ENCODE measurements around the gene SRM.
"Not testable (repeated sequence)": the region's sequence is repeated elsewhere in the genome, so short reads cannot be mapped to it uniquely, and the experiment has no call there.

SRM gene

DNA sequence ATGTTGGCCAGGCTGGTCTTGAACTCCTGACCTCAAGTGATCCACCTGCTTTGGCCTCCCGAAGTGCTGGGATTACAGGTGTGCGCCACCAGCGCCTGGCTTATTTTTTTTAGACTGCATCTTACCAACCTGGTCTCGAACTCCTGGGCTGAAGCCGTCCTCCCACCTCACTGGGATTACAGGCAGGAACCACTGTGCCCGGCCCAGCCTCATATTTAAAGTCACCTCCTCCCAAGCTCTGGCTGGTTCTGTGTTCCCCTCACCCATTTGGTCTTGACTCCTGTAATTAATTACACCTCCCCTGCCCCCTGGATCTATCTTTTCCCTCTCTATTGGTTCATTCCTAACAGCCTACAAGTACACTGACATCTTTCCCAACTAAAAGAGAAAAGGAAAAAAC is 41.5 kb upstream of the SRM start:
- no peaks in the 10 kb centered on the region for H3K36me3 ChIP-seq (ENCODE audit: control insufficient read depth, insufficient read depth, low read length)
- H3K4me3 ChIP-seq (ENCODE audit: low read depth, low read length) = no peak overlapping the region
- no peak overlapping the region for H3K27ac ChIP-seq
- H3K4me1 ChIP-seq = peaks cover 4% of the 10 kb centered on the region
- TF ChIP-seq, protein P1, sequence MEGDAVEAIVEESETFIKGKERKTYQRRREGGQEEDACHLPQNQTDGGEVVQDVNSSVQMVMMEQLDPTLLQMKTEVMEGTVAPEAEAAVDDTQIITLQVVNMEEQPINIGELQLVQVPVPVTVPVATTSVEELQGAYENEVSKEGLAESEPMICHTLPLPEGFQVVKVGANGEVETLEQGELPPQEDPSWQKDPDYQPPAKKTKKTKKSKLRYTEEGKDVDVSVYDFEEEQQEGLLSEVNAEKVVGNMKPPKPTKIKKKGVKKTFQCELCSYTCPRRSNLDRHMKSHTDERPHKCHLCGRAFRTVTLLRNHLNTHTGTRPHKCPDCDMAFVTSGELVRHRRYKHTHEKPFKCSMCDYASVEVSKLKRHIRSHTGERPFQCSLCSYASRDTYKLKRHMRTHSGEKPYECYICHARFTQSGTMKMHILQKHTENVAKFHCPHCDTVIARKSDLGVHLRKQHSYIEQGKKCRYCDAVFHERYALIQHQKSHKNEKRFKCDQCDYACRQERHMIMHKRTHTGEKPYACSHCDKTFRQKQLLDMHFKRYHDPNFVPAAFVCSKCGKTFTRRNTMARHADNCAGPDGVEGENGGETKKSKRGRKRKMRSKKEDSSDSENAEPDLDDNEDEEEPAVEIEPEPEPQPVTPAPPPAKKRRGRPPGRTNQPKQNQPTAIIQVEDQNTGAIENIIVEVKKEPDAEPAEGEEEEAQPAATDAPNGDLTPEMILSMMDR (IDR thresholded peaks at IDR 0.05) = no peak
- no peaks in the 10 kb centered on the region for H3K9me3 ChIP-seq (ENCODE audit: control insufficient read depth, low read length)
- H3K79me2 ChIP-seq = peaks cover 2% of the 10 kb centered on the region
- no peak overlapping the region for H3K4me2 ChIP-seq (ENCODE audit: low read length)
- H3K27me3 ChIP-seq (ENCODE audit: control insufficient read depth, insufficient read depth, low read length) = no peaks in the 10 kb centered on the region
- no peak overlapping the region for H2AFZ ChIP-seq
- no peak overlapping the region for H3K9ac ChIP-seq

DNA sequence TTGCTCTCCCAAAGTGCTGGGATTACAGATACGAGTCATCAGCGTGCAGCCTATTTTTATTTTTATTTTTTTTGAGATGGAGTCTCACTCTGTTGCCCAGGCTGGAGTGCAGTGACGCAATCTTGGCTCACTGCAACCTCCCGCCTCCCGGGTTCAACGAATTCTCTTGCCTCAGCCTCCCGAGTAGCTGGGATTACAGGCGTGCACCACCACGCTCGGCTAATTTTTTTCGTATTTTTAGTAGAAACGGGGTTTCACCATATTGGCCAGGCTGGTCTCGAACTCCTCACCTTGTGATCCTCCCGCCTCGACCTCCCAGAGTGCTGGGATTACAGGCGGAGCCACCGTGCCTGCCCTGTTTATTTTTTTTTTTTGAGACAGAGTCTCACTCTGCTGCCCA is 41.0 kb upstream of the SRM start:
- H3K4me3 ChIP-seq (ENCODE audit: low read depth, low read length); H3K9ac ChIP-seq; H3K9me3 ChIP-seq (ENCODE audit: control insufficient read depth, low read length); H3K4me1 ChIP-seq; H3K4me2 ChIP-seq (ENCODE audit: low read length); H2AFZ ChIP-seq; H3K36me3 ChIP-seq (ENCODE audit: control insufficient read depth, insufficient read depth, low read length); H3K27me3 ChIP-seq (ENCODE audit: control insufficient read depth, insufficient read depth, low read length); H3K79me2 ChIP-seq; H3K27ac ChIP-seq: not testable (repeated sequence)

DNA sequence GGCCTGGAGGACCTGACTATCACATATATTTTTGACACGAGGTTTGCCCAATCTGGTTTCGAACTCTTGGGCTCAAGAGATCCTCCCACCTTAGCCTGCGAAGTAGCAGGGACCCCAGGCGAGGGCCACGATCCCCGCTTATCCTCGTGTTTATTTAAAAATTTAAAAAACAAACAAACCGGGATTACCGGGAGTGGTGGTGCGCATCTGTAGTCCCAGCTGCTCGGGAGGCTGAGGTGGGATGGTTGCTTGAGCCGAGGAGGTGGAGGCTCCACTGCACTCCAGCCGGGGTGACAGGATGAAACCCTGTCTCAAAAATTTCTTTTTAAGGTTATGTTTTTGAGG is 40.3 kb upstream of the SRM start:
- no peaks in the 10 kb centered on the region for H3K27me3 ChIP-seq (ENCODE audit: control insufficient read depth, insufficient read depth, low read length)
- H3K9ac ChIP-seq = no peak overlapping the region
- H3K27ac ChIP-seq = no peak overlapping the region
- peak overlapping the region; percentile 83 for H3K4me3 ChIP-seq (ENCODE audit: low read depth, low read length)
- H3K79me2 ChIP-seq = peaks cover 2% of the 10 kb centered on the region
- H3K4me1 ChIP-seq = peaks cover 4% of the 10 kb centered on the region
- no peaks in the 10 kb centered on the region for H3K36me3 ChIP-seq (ENCODE audit: control insufficient read depth, insufficient read depth, low read length)
- peak overlapping the region; percentile 94 for H2AFZ ChIP-seq
- TF ChIP-seq, protein P1 (IDR thresholded peaks at IDR 0.05) = no peak
- peak overlapping the region; percentile 64 for H3K4me2 ChIP-seq (ENCODE audit: low read length)
- no peaks in the 10 kb centered on the region for H3K9me3 ChIP-seq (ENCODE audit: control insufficient read depth, low read length)

DNA sequence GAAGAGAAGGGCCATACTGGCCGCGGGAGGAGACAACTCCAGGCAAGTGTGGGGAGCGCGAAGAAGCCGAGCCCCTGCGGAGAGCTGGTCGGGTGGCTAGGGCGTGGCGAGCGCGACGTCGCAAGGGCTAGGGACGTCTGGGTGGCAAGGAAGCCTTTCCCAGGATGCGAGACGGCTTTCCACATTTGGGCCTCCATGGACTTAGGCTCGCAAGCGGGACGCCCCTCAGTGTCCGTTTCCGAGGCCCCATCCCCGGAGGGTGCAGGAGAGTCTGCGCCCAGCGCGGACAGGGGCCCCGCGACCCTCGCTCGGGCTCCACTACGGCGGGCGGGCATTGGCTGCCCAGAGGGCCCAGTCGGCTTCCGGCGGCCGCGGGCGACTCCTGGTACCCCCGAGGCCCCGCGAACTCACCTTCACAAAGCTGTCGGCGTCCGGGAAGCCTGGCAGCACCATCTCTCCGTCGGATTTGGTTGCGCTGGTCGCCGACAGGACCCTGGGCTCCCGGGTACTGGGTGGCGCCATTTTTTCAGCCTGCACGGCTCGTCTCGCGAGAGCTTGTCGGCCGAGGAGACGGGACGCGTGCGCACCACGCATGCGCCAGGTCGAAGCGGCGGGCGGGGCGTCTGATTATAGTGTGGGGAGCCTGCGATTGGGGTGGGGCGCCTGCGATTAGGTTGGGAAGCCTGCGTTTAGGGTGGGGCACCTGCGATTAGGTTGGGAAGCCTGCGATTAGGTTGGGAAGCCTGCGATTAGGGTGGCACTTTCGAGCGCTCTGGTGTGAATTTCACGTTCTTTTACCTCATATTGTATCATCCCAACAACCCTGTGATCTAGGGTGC is 39.7 kb upstream of the SRM start, which contains the start of gene EXOSC10:
Gene EXOSC10, minus strand, starts transcription at position 560 of the 839 bp plus-strand sequence. Its CDS starts 38 bp downstream, at position 522.
- H3K36me3 ChIP-seq (ENCODE audit: control insufficient read depth, insufficient read depth, low read length) = no peaks in the 10 kb centered on the region
- H3K4me3 ChIP-seq (ENCODE audit: low read depth, low read length) = peak within 1 kb of the TSS; percentile 83
- H3K9ac ChIP-seq = peak within 1 kb of the TSS; percentile 53
- peaks cover 2% of the 10 kb centered on the region for H3K79me2 ChIP-seq
- H3K27me3 ChIP-seq (ENCODE audit: control insufficient read depth, insufficient read depth, low read length) = no peaks in the 10 kb centered on the region
- no peaks in the 10 kb centered on the region for H3K9me3 ChIP-seq (ENCODE audit: control insufficient read depth, low read length)
- H3K27ac ChIP-seq = peak within 1 kb of the TSS; percentile 74
- H2AFZ ChIP-seq = peak within 1 kb of the TSS; percentile 94
- H3K4me2 ChIP-seq (ENCODE audit: low read length) = peak within 1 kb of the TSS; percentile 64
- peaks cover 4% of the 10 kb centered on the region for H3K4me1 ChIP-seq
- TF ChIP-seq, protein P1 (IDR thresholded peaks at IDR 0.05) = no peak

DNA sequence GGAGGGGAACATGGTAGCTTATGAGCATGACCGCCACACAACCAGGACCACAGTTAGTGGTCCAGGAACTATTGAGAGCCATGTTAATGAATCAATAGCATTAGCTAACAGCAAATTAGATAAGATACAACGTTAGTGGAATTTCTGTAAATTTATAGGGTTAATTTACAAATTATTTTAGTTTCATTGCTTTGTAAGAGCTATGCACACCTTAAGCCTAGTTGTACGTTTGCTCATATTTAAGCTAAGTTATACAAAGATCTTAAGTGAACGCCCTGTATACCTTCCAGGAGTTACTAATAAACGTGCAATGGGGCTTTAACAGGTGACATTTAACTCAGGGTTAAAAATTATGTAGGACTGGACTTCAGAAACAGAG is 39.1 kb upstream of the SRM start:
- H3K4me3 ChIP-seq (ENCODE audit: low read depth, low read length) = peak overlapping the region; percentile 83
- H3K4me1 ChIP-seq = peaks cover 4% of the 10 kb centered on the region
- no peaks in the 10 kb centered on the region for H3K36me3 ChIP-seq (ENCODE audit: control insufficient read depth, insufficient read depth, low read length)
- H3K9ac ChIP-seq = peak overlapping the region; percentile 53
- peaks cover 2% of the 10 kb centered on the region for H3K79me2 ChIP-seq
- peak overlapping the region; percentile 94 for H2AFZ ChIP-seq
- no peaks in the 10 kb centered on the region for H3K9me3 ChIP-seq (ENCODE audit: control insufficient read depth, low read length)
- H3K4me2 ChIP-seq (ENCODE audit: low read length) = peak overlapping the region; percentile 64
- TF ChIP-seq, protein P1 (IDR thresholded peaks at IDR 0.05) = no peak
- H3K27me3 ChIP-seq (ENCODE audit: control insufficient read depth, insufficient read depth, low read length) = no peaks in the 10 kb centered on the region
- peak overlapping the region; percentile 74 for H3K27ac ChIP-seq

DNA sequence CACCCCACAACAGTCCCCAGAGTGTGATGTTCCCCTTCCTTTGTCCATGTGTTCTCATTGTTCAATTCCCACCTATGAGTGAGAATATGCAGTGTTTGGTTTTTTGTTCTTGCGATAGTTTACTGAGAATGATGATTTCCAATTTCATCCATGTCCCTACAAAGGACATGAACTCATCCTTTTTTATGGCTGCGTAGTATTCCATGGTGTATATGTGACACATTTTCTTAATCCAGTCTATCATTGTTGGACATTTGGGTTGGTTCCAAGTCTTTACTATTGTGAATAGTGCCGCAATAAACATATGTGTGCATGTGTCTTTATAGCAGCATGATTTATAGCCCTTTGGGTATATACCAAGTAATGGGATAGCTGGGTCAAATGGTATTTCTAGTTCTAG is 24.0 kb upstream of the SRM start:
- H3K4me3 ChIP-seq (ENCODE audit: low read depth, low read length); H3K4me2 ChIP-seq (ENCODE audit: low read length); H3K27me3 ChIP-seq (ENCODE audit: control insufficient read depth, insufficient read depth, low read length); H3K79me2 ChIP-seq; H3K9ac ChIP-seq; H3K9me3 ChIP-seq (ENCODE audit: control insufficient read depth, low read length); H3K27ac ChIP-seq; H2AFZ ChIP-seq; H3K36me3 ChIP-seq (ENCODE audit: control insufficient read depth, insufficient read depth, low read length); H3K4me1 ChIP-seq: not testable (repeated sequence)

Data from parathyroid adenoma (tissue), 2 donors.